ENCODE measurements around the gene POLE. TPM values are rescaled to one million over a fixed set of nuclear protein-coding genes. Genes with fewer than 3 reads are reported as not detected.
"Not testable (repeated sequence)": the region's sequence is repeated elsewhere in the genome, so short reads cannot be mapped to it uniquely, and the experiment has no call there.

The POLE gene
- total and polyA plus RNA-seq, 2 donors (not counting 1 experiment from before 2014, with no cell fraction given) = 6.2 to 9.6 TPM

GRCh38 chr12:132700212-132700822, 13.2 kb upstream of the POLE start:
- H3K4me2 ChIP-seq (ENCODE audit: extremely low read depth, insufficient read depth, low read length) = no peak overlapping the region
- H4K20me1 ChIP-seq (ENCODE audit: control insufficient read depth, extremely low read depth, insufficient read depth, low read length) = no peaks in the 10 kb centered on the region
- no peaks in the 10 kb centered on the region for H3K9me3 ChIP-seq (ENCODE audit: control insufficient read depth, insufficient read depth, low read depth, low read length)
- no peak for TF ChIP-seq EZH2 (IDR thresholded peaks at IDR 0.05; ENCODE audit: low read length, missing control alignments)
- no peak for TF ChIP-seq CTCF (conservative IDR thresholded peaks at IDR 0.05 in 1 of 2, IDR thresholded peaks at IDR 0.05 in 1 of 2; ENCODE audit: low read depth in 1 of 2, low read length in 2 of 2)
- H3K4me3 ChIP-seq (replicated peaks in 1 of 4; ENCODE audit: control extremely low read depth in 1 of 4, insufficient read depth in 1 of 4, low read depth in 3 of 4, low read length in 4 of 4) = no peak overlapping the region
- peaks cover 8% of the 10 kb centered on the region for H3K36me3 ChIP-seq (ENCODE audit: control insufficient read depth, insufficient read depth, low read length)
- DNase-seq (ENCODE audit: low read depth in 2 of 2) = peak; percentile 40 to 42
- no peaks in the 10 kb centered on the region for H3K27me3 ChIP-seq (ENCODE audit: control insufficient read depth, insufficient read depth, low read length)
- H3K79me2 ChIP-seq (ENCODE audit: control insufficient read depth, insufficient read depth, low read length) = no peaks in the 10 kb centered on the region
- H3K27ac ChIP-seq (ENCODE audit: insufficient read depth, low read length) = no peak overlapping the region
- H3K4me1 ChIP-seq (ENCODE audit: control insufficient read depth, extremely low read depth, insufficient read depth, low read length) = no peaks in the 10 kb centered on the region
- H2AFZ ChIP-seq (ENCODE audit: low read length) = no peak overlapping the region
- H3K9ac ChIP-seq (ENCODE audit: insufficient read depth, low read length) = no peak overlapping the region

GRCh38 chr12:132698341-132698740, 11.2 kb upstream of the POLE start:
- Histone ChIP-seq H3K4me3 (replicated peaks in 1 of 4; ENCODE audit: control extremely low read depth in 1 of 4, insufficient read depth in 1 of 4, low read depth in 3 of 4, low read length in 4 of 4) (no peak overlapping the region), H3K36me3 (ENCODE audit: control insufficient read depth, insufficient read depth, low read length) (peaks cover 4% of the 10 kb centered on the region), H3K9ac (ENCODE audit: insufficient read depth, low read length) (no peak overlapping the region), H3K4me2 (ENCODE audit: extremely low read depth, insufficient read depth, low read length) (no peak overlapping the region), H3K79me2 (ENCODE audit: control insufficient read depth, insufficient read depth, low read length) (no peaks in the 10 kb centered on the region), H3K27ac (ENCODE audit: insufficient read depth, low read length) (no peak overlapping the region), H3K9me3 (ENCODE audit: control insufficient read depth, insufficient read depth, low read depth, low read length) (no peaks in the 10 kb centered on the region), H4K20me1 (ENCODE audit: control insufficient read depth, extremely low read depth, insufficient read depth, low read length) (no peaks in the 10 kb centered on the region), H3K27me3 (ENCODE audit: control insufficient read depth, insufficient read depth, low read length) (no peaks in the 10 kb centered on the region), H2AFZ (ENCODE audit: low read length) (no peak overlapping the region), H3K4me1 (ENCODE audit: control insufficient read depth, extremely low read depth, insufficient read depth, low read length) (no peaks in the 10 kb centered on the region)
- no peak for DNase-seq (ENCODE audit: low read depth in 2 of 2)
- TF ChIP-seq CTCF (conservative IDR thresholded peaks at IDR 0.05 in 1 of 2, IDR thresholded peaks at IDR 0.05 in 1 of 2; ENCODE audit: low read depth in 1 of 2, low read length in 2 of 2) = no peak
- TF ChIP-seq EZH2 (IDR thresholded peaks at IDR 0.05; ENCODE audit: low read length, missing control alignments) = no peak

GRCh38 chr12:132695431-132695830, 8.3 kb upstream of the POLE start:
- Histone ChIP-seq H4K20me1 (ENCODE audit: control insufficient read depth, extremely low read depth, insufficient read depth, low read length) (no peaks in the 10 kb centered on the region), H3K9ac (ENCODE audit: insufficient read depth, low read length) (no peak overlapping the region), H3K36me3 (ENCODE audit: control insufficient read depth, insufficient read depth, low read length) (peaks cover 4% of the 10 kb centered on the region), H3K9me3 (ENCODE audit: control insufficient read depth, insufficient read depth, low read depth, low read length) (no peaks in the 10 kb centered on the region), H2AFZ (ENCODE audit: low read length) (no peak overlapping the region), H3K4me1 (ENCODE audit: control insufficient read depth, extremely low read depth, insufficient read depth, low read length) (no peaks in the 10 kb centered on the region), H3K4me2 (ENCODE audit: extremely low read depth, insufficient read depth, low read length) (no peak overlapping the region), H3K27me3 (ENCODE audit: control insufficient read depth, insufficient read depth, low read length) (no peaks in the 10 kb centered on the region), H3K79me2 (ENCODE audit: control insufficient read depth, insufficient read depth, low read length) (no peaks in the 10 kb centered on the region), H3K4me3 (replicated peaks in 1 of 4; ENCODE audit: control extremely low read depth in 1 of 4, insufficient read depth in 1 of 4, low read depth in 3 of 4, low read length in 4 of 4) (no peak overlapping the region), H3K27ac (ENCODE audit: insufficient read depth, low read length) (no peak overlapping the region)
- DNase-seq (ENCODE audit: low read depth in 2 of 2) = no peak
- TF ChIP-seq CTCF (conservative IDR thresholded peaks at IDR 0.05 in 1 of 2, IDR thresholded peaks at IDR 0.05 in 1 of 2; ENCODE audit: low read depth in 1 of 2, low read length in 2 of 2) = no peak
- TF ChIP-seq EZH2 (IDR thresholded peaks at IDR 0.05; ENCODE audit: low read length, missing control alignments) = no peak

GRCh38 chr12:132694888-132695287, 7.7 kb upstream of the POLE start:
- not testable (repeated sequence) for H3K36me3 ChIP-seq (ENCODE audit: control insufficient read depth, insufficient read depth, low read length); H3K9ac ChIP-seq (ENCODE audit: insufficient read depth, low read length); H3K4me2 ChIP-seq (ENCODE audit: extremely low read depth, insufficient read depth, low read length); H3K4me3 ChIP-seq (replicated peaks in 1 of 4; ENCODE audit: control extremely low read depth in 1 of 4, insufficient read depth in 1 of 4, low read depth in 3 of 4, low read length in 4 of 4); H3K27me3 ChIP-seq (ENCODE audit: control insufficient read depth, insufficient read depth, low read length); DNase-seq (ENCODE audit: low read depth in 2 of 2); H4K20me1 ChIP-seq (ENCODE audit: control insufficient read depth, extremely low read depth, insufficient read depth, low read length); H3K27ac ChIP-seq (ENCODE audit: insufficient read depth, low read length); H3K79me2 ChIP-seq (ENCODE audit: control insufficient read depth, insufficient read depth, low read length); H2AFZ ChIP-seq (ENCODE audit: low read length); H3K4me1 ChIP-seq (ENCODE audit: control insufficient read depth, extremely low read depth, insufficient read depth, low read length); H3K9me3 ChIP-seq (ENCODE audit: control insufficient read depth, insufficient read depth, low read depth, low read length)

GRCh38 chr12:132692030-132692429, 4.9 kb upstream of the POLE start:
- not testable (repeated sequence) for H3K9me3 ChIP-seq (ENCODE audit: control insufficient read depth, insufficient read depth, low read depth, low read length); H2AFZ ChIP-seq (ENCODE audit: low read length); H3K79me2 ChIP-seq (ENCODE audit: control insufficient read depth, insufficient read depth, low read length); H3K4me3 ChIP-seq (replicated peaks in 1 of 4; ENCODE audit: control extremely low read depth in 1 of 4, insufficient read depth in 1 of 4, low read depth in 3 of 4, low read length in 4 of 4); H3K27me3 ChIP-seq (ENCODE audit: control insufficient read depth, insufficient read depth, low read length); H3K9ac ChIP-seq (ENCODE audit: insufficient read depth, low read length); DNase-seq (ENCODE audit: low read depth in 2 of 2); H3K36me3 ChIP-seq (ENCODE audit: control insufficient read depth, insufficient read depth, low read length); H4K20me1 ChIP-seq (ENCODE audit: control insufficient read depth, extremely low read depth, insufficient read depth, low read length); H3K27ac ChIP-seq (ENCODE audit: insufficient read depth, low read length); H3K4me2 ChIP-seq (ENCODE audit: extremely low read depth, insufficient read depth, low read length); H3K4me1 ChIP-seq (ENCODE audit: control insufficient read depth, extremely low read depth, insufficient read depth, low read length)

Measured in fibroblast of lung (primary cell).